B cell (primary cell): ENCODE measurements around the gene AREG. TPM values are rescaled to one million over a fixed set of nuclear protein-coding genes. Genes with fewer than 3 reads are reported as not detected.

ENCODE experiments used
- ATAC-seq: fragments of 200-7000 bp; cut with Tn5 transposase; one replicate; pipeline ENCODE4 v1.10.0; 2021; ENCODE audit warnings: low read depth, mild to moderate bottlenecking, moderate number of reproducible peaks, moderate library complexity
- CTCF ChIA-PET: fragments of 350-600 bp; sonication (Branson Sonifier 250); formaldehyde crosslinking; loops from one replicate; lab custom pipeline; 2021; ENCODE audit warnings: antibody characterized with exemption, inconsistent platforms; lab: Charles Lee
- POLR2A ChIA-PET: fragments of 350-600 bp; sonication (Branson Sonifier 250); formaldehyde crosslinking; loops from one replicate; lab custom pipeline; 2021; ENCODE audit warnings: antibody characterized with exemption; lab: Charles Lee
- DNase-seq: peaks from one replicate; pipeline ENCODE4 v3.0.0; 2013
- H2AFZ ChIP-seq: 2 replicates; pipeline ENCODE4 v1.6.1; 2012; ENCODE audit warnings: mild to moderate bottlenecking, low read depth, low read length; ENCODE audit not compliant: insufficient read depth, poor library complexity, severe bottlenecking
- H3K27ac ChIP-seq, 2 donors: 1 replicate in 1 of 2; 2 replicates in 1 of 2; pipeline ENCODE4 v1.5.1; 2012 to 2013; ENCODE audit warnings: low read length in 2 of 2, mild to moderate bottlenecking in 2 of 2, moderate library complexity in 1 of 2
- H3K27me3 ChIP-seq, 4 experiments: fragments of 200-600 bp in 1 of 4; sonication (generic) in 1 of 4; replicated peaks in 1 of 4; 1 replicate in 2 of 4; 2 replicates in 2 of 4; pipeline versions ENCODE4 v1.6.1 to v1.7.0; 2013 to 2016; ENCODE audit warnings: low read length in 3 of 4, mild to moderate bottlenecking in 2 of 4, mixed read lengths in 1 of 4, moderate library complexity in 1 of 4; ENCODE audit not compliant: insufficient read depth in 4 of 4, control insufficient read depth in 3 of 4; ENCODE audit errors: control extremely low read depth in 1 of 4
- H3K36me3 ChIP-seq, 2 experiments: replicated peaks in 1 of 2; 1 replicate in 1 of 2; 2 replicates in 1 of 2; pipeline versions ENCODE4 v1.6.1 to v1.7.1; 2013; ENCODE audit warnings: low read length in 1 of 2; ENCODE audit not compliant: insufficient read depth in 2 of 2, control insufficient read depth in 1 of 2; ENCODE audit errors: control extremely low read depth in 1 of 2, extremely low read depth in 1 of 2
- H3K4me1 ChIP-seq, 2 donors: fragments of 200-600 bp in 1 of 2; sonication (generic) in 1 of 2; 1 replicate in 1 of 2; 2 replicates in 1 of 2; pipeline versions ENCODE4 v1.5.1 to v1.6.1; 2013 to 2017; ENCODE audit warnings: low read length in 2 of 2; ENCODE audit not compliant: control insufficient read depth in 2 of 2, insufficient read depth in 2 of 2
- H3K4me2 ChIP-seq: replicated peaks from 2 replicates; pipeline ENCODE3; 2012; ENCODE audit warnings: mild to moderate bottlenecking, low read depth, low read length; ENCODE audit not compliant: poor library complexity, severe bottlenecking
- H3K4me3 ChIP-seq, 5 experiments: fragments of 200-600 bp in 1 of 5; sonication (generic) in 1 of 5; 1 replicate in 3 of 5; 2 replicates in 2 of 5; pipeline versions ENCODE4 v1.5.1 to v1.7.0; 2011 to 2016; ENCODE audit warnings: low read length in 4 of 5, mild to moderate bottlenecking in 4 of 5, low read depth in 2 of 5, control low read depth in 1 of 5, moderate library complexity in 1 of 5; ENCODE audit not compliant: insufficient read depth in 1 of 5; ENCODE audit errors: control extremely low read depth in 1 of 5, extremely low read depth in 1 of 5
- H3K79me2 ChIP-seq: fragments of 200-600 bp; sonication (generic); one replicate; pipeline ENCODE4 v1.6.0; 2016; ENCODE audit warnings: low read length; ENCODE audit not compliant: control insufficient read depth, insufficient read depth
- H3K9ac ChIP-seq: fragments of 200-600 bp; sonication (generic); 2 replicates; pipeline ENCODE4 v1.6.1; 2017; ENCODE audit warnings: mild to moderate bottlenecking, low read length, moderate library complexity
- H3K9me3 ChIP-seq, 3 donors: one replicate each; pipeline versions ENCODE4 v1.6.1 to v1.7.1; 2013; ENCODE audit warnings: low read length in 2 of 3; ENCODE audit not compliant: control insufficient read depth in 2 of 3, insufficient read depth in 1 of 3; ENCODE audit errors: control extremely low read depth in 1 of 3
- H4K20me1 ChIP-seq: 2 replicates; pipeline ENCODE4 v1.6.0; 2012; ENCODE audit warnings: mild to moderate bottlenecking, low read length; ENCODE audit not compliant: insufficient read depth, control insufficient read depth, poor library complexity, severe bottlenecking
- H3K27ac Mint-ChIP-seq: one replicate; pipeline ENCODE4 v1.8.0; 2021; ENCODE audit warnings: mixed read lengths
- H3K27me3 Mint-ChIP-seq: one replicate; pipeline ENCODE4 v1.8.0; 2021; ENCODE audit warnings: mixed read lengths
- H3K4me1 Mint-ChIP-seq: one replicate; pipeline ENCODE4 v1.8.0; 2021; ENCODE audit warnings: mixed read lengths
- H3K4me3 Mint-ChIP-seq: one replicate; pipeline ENCODE4 v1.8.0; 2021; ENCODE audit warnings: mixed read lengths
- H3K9me3 Mint-ChIP-seq: one replicate; pipeline ENCODE4 v1.8.0; 2022; ENCODE audit warnings: mixed read lengths; ENCODE audit not compliant: insufficient read depth
- CTCF ChIP-seq: fragments of 200-600 bp; IDR thresholded peaks from one replicate; pipeline ENCODE4 v1.8.0; 2022; ENCODE audit warnings: antibody characterized with exemption, mild to moderate bottlenecking
- EZH2 ChIP-seq: IDR thresholded peaks from 2 replicates; pipeline ENCODE4 v1.6.1; 2012; ENCODE audit warnings: borderline replicate concordance, low read depth, mild to moderate bottlenecking, moderate library complexity, low read length; ENCODE audit not compliant: insufficient read depth, poor library complexity, severe bottlenecking
- WGBS: methylation state at CpG from one replicate; pipeline ENCODE4 v1.1.5; 2013; ENCODE audit warnings: missing lambda C conversion rate; ENCODE audit not compliant: insufficient coverage; 5-methylcytosine and 5-hydroxymethylcytosine counted together
- intact Hi-C: fragments of 100-400 bp; cut with micrococcal nuclease; formaldehyde crosslinking; loops from one replicate; pipeline ENCODE4 v1.10.0; 2022
- polyA plus RNA-seq: library from polyadenylated mRNA; depleted of rRNA; stranded (reverse); fragments of >200 nt; gene quantifications from 2 replicates; pipeline ENCODE4 v1.2.3, GENCODE V29; 2012
- total RNA-seq, 2 donors: library from RNA; stranded (reverse); fragments of 120-200 nt in 1 of 2; gene quantifications; 1 replicate in 1 of 2; 2 replicates in 1 of 2; pipeline versions ENCODE4 v1.2.3 to v1.2.4, GENCODE V29; 2013 to 2022

AREG gene
- total and polyA plus RNA-seq, 2 donors (not counting 1 experiment from before 2014, with no cell fraction given) = 4.6 to 47.1 TPM

GRCh38 chr4:74475091-74475800, 30.3 kb downstream of the AREG start:
- peaks cover 39% of the 10 kb centered on the region for H3K27me3 Mint-ChIP-seq
- ChIA-PET CTCF (no interaction called here), POLR2A (no interaction called here)
- Histone ChIP-seq H3K9me3 (no peaks in the 10 kb centered on the region), H3K4me1 (no peaks in the 10 kb centered on the region), H2AFZ (no peak overlapping the region), H4K20me1 (no peaks in the 10 kb centered on the region), H3K9ac (no peak overlapping the region), H3K27ac (no peak overlapping the region), H3K27me3 (peaks cover 0 to 7% (median 2%) of the 10 kb centered on the region in 4 experiments), H3K36me3 (no peaks in the 10 kb centered on the region), H3K4me2 (no peak overlapping the region), H3K79me2 (no peaks in the 10 kb centered on the region), H3K4me3 (no peak overlapping the region)
- ATAC-seq = no peak
- H3K4me1 Mint-ChIP-seq = no peaks in the 10 kb centered on the region
- WGBS = 100% methylated on average over 1 of the region's 2 CpGs
- no peaks in the 10 kb centered on the region for H3K9me3 Mint-ChIP-seq
- DNase-seq = no peak
- intact Hi-C loops = no loop called here
- H3K4me3 Mint-ChIP-seq = no peak overlapping the region
- TF ChIP-seq CTCF = no peak
- TF ChIP-seq EZH2 = no peak
- no peak overlapping the region for H3K27ac Mint-ChIP-seq

- Mint-ChIP-seq H3K4me3 (no peak overlapping the region), H3K9me3 (no peaks in the 10 kb centered on the region), H3K4me1 (no peaks in the 10 kb centered on the region), H3K27ac (no peak overlapping the region), H3K27me3 (peaks cover 43% of the 10 kb centered on the region)
- no peaks in the 10 kb centered on the region for H3K9me3 ChIP-seq
- ChIA-PET POLR2A (no interaction called here), CTCF (no interaction called here)
- peaks cover 0 to 7% (median 2%) of the 10 kb centered on the region in 4 experiments for H3K27me3 ChIP-seq
- TF ChIP-seq EZH2 = no peak
- TF ChIP-seq CTCF = no peak
- H3K36me3 ChIP-seq = no peaks in the 10 kb centered on the region
- H3K4me2 ChIP-seq = no peak overlapping the region
- WGBS = no CpG with 5 or more reads among the region's 3 CpGs
- H3K4me1 ChIP-seq = no peaks in the 10 kb centered on the region
- no peak for DNase-seq
- no peak overlapping the region for H3K4me3 ChIP-seq
- H3K27ac ChIP-seq = no peak overlapping the region
- no peaks in the 10 kb centered on the region for H4K20me1 ChIP-seq
- intact Hi-C loops = no loop called here
- H2AFZ ChIP-seq = no peak overlapping the region
- H3K79me2 ChIP-seq = no peaks in the 10 kb centered on the region
- no peak overlapping the region for H3K9ac ChIP-seq
- ATAC-seq = no peak
Observed at GRCh38 chr4:74475946-74476345, 31.0 kb downstream of the AREG start.
